ENCODE results near the gene HOXA5.
A peak's percentile ranks its signal among the peaks of the same experiment; 100 is the strongest.

HOXA5 gene

GRCh38 chr7:27182285-27182841, 38.9 kb upstream of the HOXA5 start:
- peak; percentile 36 for DNase-seq

- peak; percentile 31 for DNase-seq
Observed at GRCh38 chr7:27181795-27182275, 38.4 kb upstream of the HOXA5 start.

- DNase-seq: peak; percentile 33
Observed at GRCh38 chr7:27180431-27181420, 37.2 kb upstream of the HOXA5 start.

- DNase-seq: peak; percentile 91
Observed at GRCh38 chr7:27179503-27180430, 36.3 kb upstream of the HOXA5 start.

DNA sequence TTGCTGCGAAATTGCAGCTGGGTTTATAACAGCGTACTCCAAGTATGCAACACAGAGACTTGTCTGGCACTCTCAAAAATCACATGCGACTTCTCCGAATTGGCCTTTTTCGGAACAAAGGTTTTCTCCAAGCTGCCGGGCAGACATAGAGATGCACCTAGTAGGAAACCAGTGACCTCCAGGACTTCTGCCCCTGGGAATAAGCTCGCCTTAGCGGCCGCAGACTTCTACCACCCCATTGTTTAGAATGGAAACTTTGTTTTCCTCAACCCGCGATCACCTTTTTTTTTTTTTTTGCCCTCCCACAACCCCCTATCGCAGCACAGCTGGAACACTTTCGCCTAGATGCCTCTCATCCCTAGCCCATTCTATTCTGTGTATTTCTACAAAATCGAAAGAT, 35.5 kb upstream of the HOXA5 start:
- peak; percentile 38 for DNase-seq

DNA sequence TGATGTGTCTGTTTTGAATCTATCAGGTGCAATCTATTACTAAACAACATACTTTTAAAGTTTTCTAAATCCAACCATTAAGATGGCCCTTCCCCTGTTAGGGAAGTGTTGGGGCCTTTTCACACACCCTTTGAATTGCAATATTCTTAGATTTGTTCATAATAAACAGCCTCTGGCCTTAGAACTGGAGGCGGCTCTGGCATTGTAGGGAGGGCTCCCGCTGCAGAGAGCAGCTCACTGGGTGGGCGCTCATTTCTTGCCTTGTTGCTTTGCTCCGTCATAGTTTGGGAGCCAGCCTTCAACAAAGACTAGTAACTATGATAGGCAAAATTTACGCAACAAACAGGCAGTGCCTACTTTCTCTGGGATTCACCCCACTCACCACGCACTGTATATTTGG, 34.9 kb upstream of the HOXA5 start:
- DNase-seq: peak; percentile 40

- DNase-seq: peak; percentile 38
Observed at GRCh38 chr7:27177795-27178320, 34.4 kb upstream of the HOXA5 start.

GRCh38 chr7:27176962-27177794, 33.7 kb upstream of the HOXA5 start:
- peak; percentile 51 for DNase-seq

- no peak for DNase-seq
Observed at GRCh38 chr7:27176524-27176845, 33.0 kb upstream of the HOXA5 start.

GRCh38 chr7:27175626-27176523, 32.4 kb upstream of the HOXA5 start:
- DNase-seq: peak; percentile 49

DNA sequence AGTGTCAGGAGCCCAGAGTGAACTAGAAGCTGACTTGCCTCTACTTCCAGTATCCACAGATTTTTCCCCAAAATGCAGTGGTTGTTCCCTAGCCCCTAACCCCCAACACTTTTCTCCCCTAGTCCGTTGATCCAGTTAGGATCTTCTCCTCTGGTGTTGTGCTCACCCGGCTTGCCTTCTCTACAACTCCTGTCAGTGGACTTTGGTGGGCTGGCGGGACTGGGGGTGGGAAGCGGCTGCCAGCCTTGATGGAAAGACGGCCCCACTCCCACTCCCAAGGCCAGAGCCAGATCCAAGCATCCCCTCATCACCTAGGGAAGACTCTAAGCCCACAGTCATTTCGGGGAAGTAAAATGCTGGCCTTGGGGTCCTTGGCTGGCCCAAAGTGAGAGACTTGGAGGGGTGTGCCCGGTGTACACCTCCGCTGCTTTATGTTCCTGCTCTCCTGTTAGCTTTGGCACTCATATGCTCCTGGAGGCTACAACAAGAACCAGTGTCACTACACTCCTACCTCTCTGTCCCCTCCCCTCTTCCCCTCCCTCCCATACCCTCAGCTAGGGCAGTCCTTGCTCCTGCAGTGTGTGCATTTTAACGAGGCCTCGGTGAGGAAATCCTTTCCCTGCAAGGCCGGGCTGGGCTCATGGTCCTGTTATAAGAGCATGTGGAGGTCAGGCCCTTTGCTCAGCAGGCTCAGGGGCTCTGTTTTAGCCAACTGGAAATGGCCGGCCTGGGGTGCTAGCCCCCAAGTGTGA, 31.6 kb upstream of the HOXA5 start:
- DNase-seq: peak; percentile 60

GRCh38 chr7:27173956-27174873, 30.7 kb upstream of the HOXA5 start, which contains the start of gene HOXA10:
HOXA10 (minus strand) TSS chr7:27174320; CDS start chr7:27174306, 14 bp downstream.
- DNase-seq: peak; percentile 89

GRCh38 chr7:27173511-27173955, 30.1 kb upstream of the HOXA5 start:
- DNase-seq: peak; percentile 53

DNA sequence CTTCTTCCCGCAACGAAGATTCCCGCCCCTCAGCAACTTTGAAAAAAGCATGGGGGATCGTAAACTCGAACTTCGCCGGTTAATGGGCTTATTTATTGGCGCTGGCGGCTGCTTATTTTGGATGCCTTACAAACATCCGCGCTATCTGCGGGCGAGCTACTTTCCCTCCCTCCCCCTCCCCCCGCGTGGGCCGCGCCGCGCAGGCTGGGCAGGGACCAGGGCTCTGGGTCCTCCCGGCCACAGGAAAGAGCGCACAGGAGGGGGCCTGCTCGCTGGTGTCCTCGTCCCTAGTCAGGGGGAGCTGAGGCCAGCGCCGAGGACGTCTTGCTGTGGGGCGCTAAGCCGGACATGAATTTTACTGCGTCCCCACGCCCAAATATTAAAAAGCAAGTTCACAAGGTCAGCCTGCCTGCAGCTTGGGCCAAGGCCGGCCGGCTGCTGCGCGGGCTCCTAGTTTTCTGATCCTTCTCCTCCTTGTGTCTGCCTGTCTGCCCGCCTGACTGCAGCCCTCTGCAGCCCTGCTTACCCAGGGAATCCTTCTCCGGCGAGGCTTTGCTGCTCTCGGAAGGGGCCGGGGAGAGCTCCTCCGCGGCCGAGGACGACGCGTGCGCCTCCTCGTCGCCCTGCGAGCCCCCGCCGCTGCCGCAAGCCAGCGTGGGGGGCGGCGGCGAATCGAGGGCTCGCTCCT, 29.5 kb upstream of the HOXA5 start:
- DNase-seq: peak; percentile 87

GRCh38 chr7:27172315-27172774, 28.9 kb upstream of the HOXA5 start:
- peak; percentile 53 for DNase-seq

DNA sequence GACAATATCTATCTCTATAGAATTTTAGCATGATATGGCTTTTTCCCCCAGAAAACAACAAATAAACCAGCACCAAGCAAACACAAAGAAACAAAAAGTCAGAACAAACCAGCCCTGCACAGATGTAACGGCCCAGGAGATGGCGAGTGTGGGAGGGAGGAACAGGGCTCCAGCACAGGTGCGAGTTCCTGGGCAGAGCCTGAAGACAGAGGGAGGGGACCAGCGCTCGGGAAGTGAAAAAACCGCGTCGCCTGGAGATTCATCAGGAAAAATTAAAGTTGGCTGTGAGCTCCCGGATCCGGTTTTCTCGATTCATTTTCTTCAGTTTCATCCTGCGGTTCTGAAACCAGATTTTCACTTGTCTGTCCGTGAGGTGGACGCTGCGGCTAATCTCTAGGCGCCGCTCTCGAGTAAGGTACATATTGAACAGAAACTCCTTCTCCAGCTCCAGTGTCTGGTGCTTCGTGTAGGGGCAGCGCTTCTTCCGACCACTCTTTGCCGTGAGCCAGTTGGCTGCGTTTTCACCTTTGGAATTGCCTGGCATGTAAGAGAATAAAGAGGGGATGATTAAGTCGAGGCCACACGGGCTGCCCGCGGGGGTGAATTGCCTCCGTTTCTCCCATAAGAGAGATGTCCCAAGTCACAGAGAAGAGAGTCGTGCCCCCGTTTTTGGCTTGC, 28.3 kb upstream of the HOXA5 start:
- peak; percentile 60 for DNase-seq

DNA sequence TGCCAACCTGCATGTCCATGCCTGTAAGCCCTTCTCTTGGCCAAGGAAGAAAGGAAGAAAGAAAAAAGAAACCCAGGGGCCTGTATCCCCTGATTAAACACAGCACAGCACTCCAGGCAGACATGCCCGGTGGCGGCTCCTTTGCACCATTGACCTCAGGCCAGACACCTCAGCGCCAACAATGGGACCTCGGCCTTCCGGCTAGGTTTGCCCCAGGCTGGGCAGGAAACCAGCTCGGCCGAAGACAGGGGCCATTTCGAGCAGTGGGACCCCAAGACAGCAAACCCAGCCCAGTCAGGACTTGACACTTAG, 27.8 kb upstream of the HOXA5 start:
- DNase-seq: peak; percentile 59
